ENCODE results near the gene NUPR2. TPM values are rescaled to one million over a fixed set of nuclear protein-coding genes. Genes with fewer than 3 reads are reported as not detected.

The NUPR2 gene
- total and polyA plus RNA-seq, 10 of the 15 experiments (the other 5 are each of a cell fraction or from before 2014, with no cell fraction given) = not detected

DNA sequence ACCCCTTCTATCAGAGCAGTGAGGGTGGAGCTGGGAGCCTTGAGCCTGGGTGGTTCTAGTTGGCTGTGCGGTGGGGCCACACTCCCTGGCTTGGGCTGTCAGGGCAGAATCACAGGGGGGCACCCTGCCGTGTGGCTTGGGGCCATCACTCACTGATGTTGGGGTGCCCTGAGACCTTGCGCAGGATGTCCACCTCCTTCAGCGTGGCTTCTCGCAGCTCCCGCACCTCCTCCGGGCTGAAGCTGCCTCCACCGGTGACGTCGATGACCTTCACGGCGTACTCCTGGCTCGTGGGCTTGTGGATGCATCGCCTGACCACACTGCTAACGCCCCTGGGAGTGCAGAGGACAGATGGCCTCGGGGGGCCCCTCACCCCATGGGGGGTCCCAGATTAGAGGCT, 28.8 kb downstream of the NUPR2 start:
- ATAC-seq = no peak
- FAIRE-seq = no peak
- DNase-seq (ENCODE audit: low read depth, low spot score) = no peak
- Histone ChIP-seq H3K9ac (ENCODE audit: control insufficient read depth, insufficient read depth, low read length) (no peak overlapping the region), H4K20me1 (ENCODE audit: control insufficient read depth, insufficient read depth) (no peaks in the 10 kb centered on the region), H3K27ac (ENCODE audit: control insufficient read depth, insufficient read depth) (no peak overlapping the region), H3K4me2 (ENCODE audit: control insufficient read depth, insufficient read depth) (no peak overlapping the region), H3K9me3 (replicated peaks; ENCODE audit: control insufficient read depth, insufficient read depth, low read length) (no peaks in the 10 kb centered on the region), H3K79me2 (ENCODE audit: control insufficient read depth, insufficient read depth, low read length) (no peaks in the 10 kb centered on the region), H2AFZ (ENCODE audit: control insufficient read depth, low read depth, low read length) (no peak overlapping the region), H3K4me3 (no peak overlapping the region), H3K27me3 (replicated peaks in 1 of 2; ENCODE audit: control insufficient read depth in 2 of 2, insufficient read depth in 2 of 2, low read length in 1 of 2) (no peaks in the 10 kb centered on the region), H3K36me3 (ENCODE audit: control insufficient read depth in 2 of 2, insufficient read depth in 2 of 2, low read length in 1 of 2) (no peaks in the 10 kb centered on the region; a peak in 1 of 4 replicates), H3K4me1 (ENCODE audit: control insufficient read depth, insufficient read depth, low read length) (no peaks in the 10 kb centered on the region)
- intact Hi-C loops (cut with micrococcal nuclease; ENCODE audit: unreplicated experiment) (no loop called here), in situ Hi-C loops (cut with MboI) (no loop called here)
- ChIA-PET RAD21 (ENCODE audit: unreplicated experiment) (no interaction called here), POLR2A (interaction anchor here (0.6 kb wide), 2 partner anchors 10 to 1663 kb away, joined by 3 to 4 read pairs; no protein-coding TSS in a partner anchor), CTCF (no interaction called here), SMC1A (ENCODE audit: uncharacterized antibody, unreplicated experiment) (no interaction called here)
- BruUV-seq (replicated peaks) = no TSS peak
- WGBS (ENCODE audit: insufficient coverage, insufficient replicate concordance, low lambda C conversion rate, missing lambda C conversion rate) = 66% methylated on average over 4 of the region's 16 CpGs
- TF ChIP-seq IRF3 (IDR thresholded peaks at IDR 0.05) (no peak), POU2F2 (IDR thresholded peaks at IDR 0.05; ENCODE audit: borderline replicate concordance, low read depth, low read length) (no peak), ZNF592 (IDR thresholded peaks at IDR 0.05) (no peak), RB1 (IDR thresholded peaks at IDR 0.05; ENCODE audit: borderline replicate concordance) (no peak), YY1 (IDR thresholded peaks at IDR 0.05; ENCODE audit: low read depth, low read length) (no peak), CEBPB (IDR thresholded peaks at IDR 0.05; ENCODE audit: borderline replicate concordance in 1 of 2, low read depth in 2 of 2, low read length in 2 of 2) (no peak), CBFB (IDR thresholded peaks at IDR 0.05; ENCODE audit: low read depth) (no peak), TBL1XR1 (IDR thresholded peaks at IDR 0.05; ENCODE audit: low read depth, low read length) (no peak), NFYB (IDR thresholded peaks at IDR 0.05; ENCODE audit: insufficient read depth, low read depth, low read length) (no peak), HCFC1 (IDR thresholded peaks at IDR 0.05; ENCODE audit: low read length) (no peak), BHLHE40 (IDR thresholded peaks at IDR 0.05; ENCODE audit: borderline replicate concordance in 1 of 2, low read depth in 2 of 2, low read length in 1 of 2) (no peak), MYC (IDR thresholded peaks at IDR 0.05; ENCODE audit: insufficient read depth, insufficient read length, insufficient replicate concordance, low read length, severe bottlenecking) (no peak)
- TF ChIP-seq, protein P1, sequence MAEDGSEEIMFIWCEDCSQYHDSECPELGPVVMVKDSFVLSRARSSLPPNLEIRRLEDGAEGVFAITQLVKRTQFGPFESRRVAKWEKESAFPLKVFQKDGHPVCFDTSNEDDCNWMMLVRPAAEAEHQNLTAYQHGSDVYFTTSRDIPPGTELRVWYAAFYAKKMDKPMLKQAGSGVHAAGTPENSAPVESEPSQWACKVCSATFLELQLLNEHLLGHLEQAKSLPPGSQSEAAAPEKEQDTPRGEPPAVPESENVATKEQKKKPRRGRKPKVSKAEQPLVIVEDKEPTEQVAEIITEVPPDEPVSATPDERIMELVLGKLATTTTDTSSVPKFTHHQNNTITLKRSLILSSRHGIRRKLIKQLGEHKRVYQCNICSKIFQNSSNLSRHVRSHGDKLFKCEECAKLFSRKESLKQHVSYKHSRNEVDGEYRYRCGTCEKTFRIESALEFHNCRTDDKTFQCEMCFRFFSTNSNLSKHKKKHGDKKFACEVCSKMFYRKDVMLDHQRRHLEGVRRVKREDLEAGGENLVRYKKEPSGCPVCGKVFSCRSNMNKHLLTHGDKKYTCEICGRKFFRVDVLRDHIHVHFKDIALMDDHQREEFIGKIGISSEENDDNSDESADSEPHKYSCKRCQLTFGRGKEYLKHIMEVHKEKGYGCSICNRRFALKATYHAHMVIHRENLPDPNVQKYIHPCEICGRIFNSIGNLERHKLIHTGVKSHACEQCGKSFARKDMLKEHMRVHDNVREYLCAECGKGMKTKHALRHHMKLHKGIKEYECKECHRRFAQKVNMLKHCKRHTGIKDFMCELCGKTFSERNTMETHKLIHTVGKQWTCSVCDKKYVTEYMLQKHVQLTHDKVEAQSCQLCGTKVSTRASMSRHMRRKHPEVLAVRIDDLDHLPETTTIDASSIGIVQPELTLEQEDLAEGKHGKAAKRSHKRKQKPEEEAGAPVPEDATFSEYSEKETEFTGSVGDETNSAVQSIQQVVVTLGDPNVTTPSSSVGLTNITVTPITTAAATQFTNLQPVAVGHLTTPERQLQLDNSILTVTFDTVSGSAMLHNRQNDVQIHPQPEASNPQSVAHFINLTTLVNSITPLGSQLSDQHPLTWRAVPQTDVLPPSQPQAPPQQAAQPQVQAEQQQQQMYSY (CRISPR knock-in tag; IDR thresholded peaks at IDR 0.05) = no peak

Measured in GM12878 (cell line).